HepG2 (cell line): Measurements from ENCODE around the gene NOXA1. TPM values are rescaled to one million over a fixed set of nuclear protein-coding genes. Genes with fewer than 3 reads are reported as not detected.
A peak's percentile ranks its signal among the peaks of the same experiment; 100 is the strongest.

Experiments used
- LCORL ChIP-seq, 2 experiments: fragments of 450-650 bp in 1 of 2; sonication (generic) in 1 of 2; formaldehyde crosslinking in 1 of 2; IDR thresholded peaks; 2 replicates each; pipeline versions ENCODE4 v1.5.0 to v1.6.1; 2017 to 2020; ENCODE audit warnings: antibody characterized with exemption in 1 of 2, missing genetic modification reagents in 1 of 2
- MXI1 ChIP-seq: IDR thresholded peaks from 3 replicates; pipeline ENCODE4 v1.6.1; 2012; ENCODE audit warnings: low read depth, low read length, inconsistent platforms, borderline replicate concordance
- RARA ChIP-seq: IDR thresholded peaks from 2 replicates; pipeline ENCODE4 v1.6.1; 2016; ENCODE audit warnings: missing genetic modification reagents, missing compliant biosample characterization
- TEAD3 ChIP-seq: optimal IDR thresholded peaks from 2 replicates; pipeline ENCODE3; 2016; ENCODE audit warnings: borderline replicate concordance
- ZFY ChIP-seq: sonication (generic); formaldehyde crosslinking; IDR thresholded peaks from 2 replicates; pipeline ENCODE4 v1.4.0; 2020; ENCODE audit warnings: missing genetic modification reagents
- ZNF431 ChIP-seq: sonication (generic); formaldehyde crosslinking; IDR thresholded peaks from 2 replicates; pipeline ENCODE4 v1.9.0; 2022; ENCODE audit warnings: missing genetic modification reagents, low read depth, mild to moderate bottlenecking, borderline replicate concordance
- ZNF441 ChIP-seq: sonication (generic); formaldehyde crosslinking; IDR thresholded peaks from 2 replicates; pipeline ENCODE4 v1.7.0; 2021; ENCODE audit warnings: missing genetic modification reagents, borderline replicate concordance
- ZNF614 ChIP-seq: IDR thresholded peaks from 2 replicates; pipeline ENCODE4 v1.6.1; 2018; ENCODE audit warnings: missing biosample characterization, missing genetic modification reagents, inconsistent platforms, borderline replicate concordance
- ZNF773 ChIP-seq: sonication (generic); formaldehyde crosslinking; IDR thresholded peaks from 2 replicates; pipeline ENCODE4 v1.4.0; 2020; ENCODE audit warnings: missing genetic modification reagents, borderline replicate concordance
- polyA plus RNA-seq, 8 experiments: library from polyadenylated mRNA; depleted of rRNA in 3 of 8; stranded (reverse) in 7 of 8; unstranded in 1 of 8; fragments of >200 nt; fragmentation: Illumina TruSeq in 4 of 8; extraction: Trizol in 4 of 8; gene quantifications; 2 replicates each; pipeline versions ENCODE4 v1.2.1 to v1.2.3, GENCODE V29; 2011 to 2016; ENCODE audit warnings: low read depth in 4 of 8, missing spikeins in 1 of 8, mixed read lengths in 1 of 8; ENCODE audit not compliant: insufficient read depth in 1 of 8
- total RNA-seq, 5 experiments: library from RNA; depleted of rRNA; stranded (reverse); fragments of >200 nt; fragmentation: Illumina TruSeq; extraction: Trizol; gene quantifications; 2 replicates each; pipeline ENCODE4 v1.2.3, GENCODE V29; 2016; ENCODE audit warnings: low read depth in 1 of 5
- TF ChIP-seq, protein P1 (sequence below): sonication (generic); formaldehyde crosslinking; IDR thresholded peaks from 2 replicates; pipeline ENCODE4 v1.4.0; 2020; ENCODE audit warnings: missing genetic modification reagents
- TF ChIP-seq, protein P2 (sequence below): IDR thresholded peaks from 2 replicates; pipeline ENCODE4 v1.6.1; 2016
- TF ChIP-seq, protein P3 (sequence below): sonication (generic); formaldehyde crosslinking; IDR thresholded peaks from 2 replicates; pipeline ENCODE4 v1.4.0; 2020; ENCODE audit warnings: mild to moderate bottlenecking, missing genetic modification reagents
- TF ChIP-seq, protein P4 (sequence below): sonication (generic); formaldehyde crosslinking; IDR thresholded peaks from 2 replicates; pipeline ENCODE4 v1.4.0; 2020; ENCODE audit warnings: missing genetic modification reagents, borderline replicate concordance
- TF ChIP-seq, protein P5 (sequence below): sonication (generic); formaldehyde crosslinking; IDR thresholded peaks from 2 replicates; pipeline ENCODE4 v1.5.1; 2020; ENCODE audit warnings: mild to moderate bottlenecking, missing genetic modification reagents, moderate library complexity

Gene NOXA1
- total and polyA plus RNA-seq, 2 of the 13 experiments (the other 11 are each of a cell fraction or from before 2014, with no cell fraction given) = 0.78 to 1.2 TPM

DNA sequence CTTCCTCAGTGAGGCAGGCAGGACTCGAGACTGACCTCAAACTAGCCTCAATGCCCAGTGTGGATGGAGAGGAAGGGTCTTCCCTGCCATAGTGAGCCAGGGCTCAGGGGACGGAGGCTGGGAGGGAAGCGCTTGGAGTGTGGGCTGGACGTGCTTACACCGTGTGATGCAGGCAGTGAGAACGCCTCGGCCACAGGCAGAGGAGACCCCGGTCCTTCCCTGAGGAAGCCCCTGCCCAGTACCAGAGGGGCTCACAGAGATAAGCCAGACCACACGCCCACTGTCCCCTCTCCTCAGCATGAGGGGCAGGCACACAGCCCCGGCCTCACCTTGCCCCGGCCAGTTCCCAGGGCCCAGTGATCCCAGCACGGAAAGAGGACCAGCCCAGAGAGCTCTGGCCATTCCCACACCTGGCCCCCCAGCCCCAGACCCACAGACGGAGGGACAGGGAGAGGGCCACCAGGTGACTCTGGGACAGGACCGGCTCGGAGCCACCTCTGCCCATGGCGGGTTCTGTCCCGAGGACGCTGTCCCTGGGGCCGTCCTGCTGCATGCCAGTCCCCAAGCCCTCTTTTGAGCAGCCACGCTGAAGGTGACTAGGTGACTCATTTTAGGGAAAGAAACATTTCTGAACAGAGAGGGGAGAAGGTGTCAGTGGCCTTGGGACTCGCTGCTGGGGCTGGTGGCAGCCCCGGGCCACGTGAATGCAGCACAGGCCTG, 42.0 kb downstream of the NOXA1 start (continued):
- TF ChIP-seq, protein P1, sequence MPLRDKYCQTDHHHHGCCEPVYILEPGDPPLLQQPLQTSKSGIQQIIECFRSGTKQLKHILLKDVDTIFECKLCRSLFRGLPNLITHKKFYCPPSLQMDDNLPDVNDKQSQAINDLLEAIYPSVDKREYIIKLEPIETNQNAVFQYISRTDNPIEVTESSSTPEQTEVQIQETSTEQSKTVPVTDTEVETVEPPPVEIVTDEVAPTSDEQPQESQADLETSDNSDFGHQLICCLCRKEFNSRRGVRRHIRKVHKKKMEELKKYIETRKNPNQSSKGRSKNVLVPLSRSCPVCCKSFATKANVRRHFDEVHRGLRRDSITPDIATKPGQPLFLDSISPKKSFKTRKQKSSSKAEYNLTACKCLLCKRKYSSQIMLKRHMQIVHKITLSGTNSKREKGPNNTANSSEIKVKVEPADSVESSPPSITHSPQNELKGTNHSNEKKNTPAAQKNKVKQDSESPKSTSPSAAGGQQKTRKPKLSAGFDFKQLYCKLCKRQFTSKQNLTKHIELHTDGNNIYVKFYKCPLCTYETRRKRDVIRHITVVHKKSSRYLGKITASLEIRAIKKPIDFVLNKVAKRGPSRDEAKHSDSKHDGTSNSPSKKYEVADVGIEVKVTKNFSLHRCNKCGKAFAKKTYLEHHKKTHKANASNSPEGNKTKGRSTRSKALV = no peak
- TF ChIP-seq, protein P2, sequence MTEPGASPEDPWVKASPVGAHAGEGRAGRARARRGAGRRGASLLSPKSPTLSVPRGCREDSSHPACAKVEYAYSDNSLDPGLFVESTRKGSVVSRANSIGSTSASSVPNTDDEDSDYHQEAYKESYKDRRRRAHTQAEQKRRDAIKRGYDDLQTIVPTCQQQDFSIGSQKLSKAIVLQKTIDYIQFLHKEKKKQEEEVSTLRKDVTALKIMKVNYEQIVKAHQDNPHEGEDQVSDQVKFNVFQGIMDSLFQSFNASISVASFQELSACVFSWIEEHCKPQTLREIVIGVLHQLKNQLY (CRISPR knock-in tag) = peak; percentile 79; the same call in 1 of the 2 replicates
- TF ChIP-seq ZNF773 (0 out of 2 replicates have a peak, but pooled peaks have one; percentile 19), MXI1 (no peak), RARA (CRISPR knock-in tag) (peak; percentile 23; the same call in 1 of the 2 replicates), TEAD3 (CRISPR knock-in tag) (no peak), ZNF431 (CRISPR knock-in tag) (0 out of 2 replicates have a peak, but pooled peaks have one; percentile 26), LCORL (IDR thresholded peaks at IDR 0.05) (no peak), LCORL (CRISPR knock-in tag; IDR thresholded peaks at IDR 0.05) (peak; percentile 58; the same call in 1 of the 2 replicates), ZNF441 (peak; percentile 30; the same call in 1 of the 2 replicates), ZNF614 (CRISPR knock-in tag) (no peak), ZFY (0 out of 2 replicates have a peak, but pooled peaks have one; percentile 30)
- TF ChIP-seq, protein P3, sequence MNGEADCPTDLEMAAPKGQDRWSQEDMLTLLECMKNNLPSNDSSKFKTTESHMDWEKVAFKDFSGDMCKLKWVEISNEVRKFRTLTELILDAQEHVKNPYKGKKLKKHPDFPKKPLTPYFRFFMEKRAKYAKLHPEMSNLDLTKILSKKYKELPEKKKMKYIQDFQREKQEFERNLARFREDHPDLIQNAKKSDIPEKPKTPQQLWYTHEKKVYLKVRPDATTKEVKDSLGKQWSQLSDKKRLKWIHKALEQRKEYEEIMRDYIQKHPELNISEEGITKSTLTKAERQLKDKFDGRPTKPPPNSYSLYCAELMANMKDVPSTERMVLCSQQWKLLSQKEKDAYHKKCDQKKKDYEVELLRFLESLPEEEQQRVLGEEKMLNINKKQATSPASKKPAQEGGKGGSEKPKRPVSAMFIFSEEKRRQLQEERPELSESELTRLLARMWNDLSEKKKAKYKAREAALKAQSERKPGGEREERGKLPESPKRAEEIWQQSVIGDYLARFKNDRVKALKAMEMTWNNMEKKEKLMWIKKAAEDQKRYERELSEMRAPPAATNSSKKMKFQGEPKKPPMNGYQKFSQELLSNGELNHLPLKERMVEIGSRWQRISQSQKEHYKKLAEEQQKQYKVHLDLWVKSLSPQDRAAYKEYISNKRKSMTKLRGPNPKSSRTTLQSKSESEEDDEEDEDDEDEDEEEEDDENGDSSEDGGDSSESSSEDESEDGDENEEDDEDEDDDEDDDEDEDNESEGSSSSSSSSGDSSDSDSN (CRISPR knock-in tag) = 0 out of 2 replicates have a peak, but pooled peaks have one; percentile 19
- TF ChIP-seq, protein P4, sequence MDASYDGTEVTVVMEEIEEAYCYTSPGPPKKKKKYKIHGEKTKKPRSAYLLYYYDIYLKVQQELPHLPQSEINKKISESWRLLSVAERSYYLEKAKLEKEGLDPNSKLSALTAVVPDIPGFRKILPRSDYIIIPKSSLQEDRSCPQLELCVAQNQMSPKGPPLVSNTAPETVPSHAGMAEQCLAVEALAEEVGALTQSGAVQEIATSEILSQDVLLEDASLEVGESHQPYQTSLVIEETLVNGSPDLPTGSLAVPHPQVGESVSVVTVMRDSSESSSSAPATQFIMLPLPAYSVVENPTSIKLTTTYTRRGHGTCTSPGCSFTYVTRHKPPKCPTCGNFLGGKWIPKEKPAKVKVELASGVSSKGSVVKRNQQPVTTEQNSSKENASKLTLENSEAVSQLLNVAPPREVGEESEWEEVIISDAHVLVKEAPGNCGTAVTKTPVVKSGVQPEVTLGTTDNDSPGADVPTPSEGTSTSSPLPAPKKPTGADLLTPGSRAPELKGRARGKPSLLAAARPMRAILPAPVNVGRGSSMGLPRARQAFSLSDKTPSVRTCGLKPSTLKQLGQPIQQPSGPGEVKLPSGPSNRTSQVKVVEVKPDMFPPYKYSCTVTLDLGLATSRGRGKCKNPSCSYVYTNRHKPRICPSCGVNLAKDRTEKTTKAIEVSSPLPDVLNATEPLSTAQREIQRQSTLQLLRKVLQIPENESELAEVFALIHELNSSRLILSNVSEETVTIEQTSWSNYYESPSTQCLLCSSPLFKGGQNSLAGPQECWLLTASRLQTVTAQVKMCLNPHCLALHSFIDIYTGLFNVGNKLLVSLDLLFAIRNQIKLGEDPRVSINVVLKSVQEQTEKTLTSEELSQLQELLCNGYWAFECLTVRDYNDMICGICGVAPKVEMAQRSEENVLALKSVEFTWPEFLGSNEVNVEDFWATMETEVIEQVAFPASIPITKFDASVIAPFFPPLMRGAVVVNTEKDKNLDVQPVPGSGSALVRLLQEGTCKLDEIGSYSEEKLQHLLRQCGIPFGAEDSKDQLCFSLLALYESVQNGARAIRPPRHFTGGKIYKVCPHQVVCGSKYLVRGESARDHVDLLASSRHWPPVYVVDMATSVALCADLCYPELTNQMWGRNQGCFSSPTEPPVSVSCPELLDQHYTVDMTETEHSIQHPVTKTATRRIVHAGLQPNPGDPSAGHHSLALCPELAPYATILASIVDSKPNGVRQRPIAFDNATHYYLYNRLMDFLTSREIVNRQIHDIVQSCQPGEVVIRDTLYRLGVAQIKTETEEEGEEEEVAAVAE (CRISPR knock-in tag) = 0 out of 2 replicates have a peak, but pooled peaks have one; percentile 21
- TF ChIP-seq, protein P5, sequence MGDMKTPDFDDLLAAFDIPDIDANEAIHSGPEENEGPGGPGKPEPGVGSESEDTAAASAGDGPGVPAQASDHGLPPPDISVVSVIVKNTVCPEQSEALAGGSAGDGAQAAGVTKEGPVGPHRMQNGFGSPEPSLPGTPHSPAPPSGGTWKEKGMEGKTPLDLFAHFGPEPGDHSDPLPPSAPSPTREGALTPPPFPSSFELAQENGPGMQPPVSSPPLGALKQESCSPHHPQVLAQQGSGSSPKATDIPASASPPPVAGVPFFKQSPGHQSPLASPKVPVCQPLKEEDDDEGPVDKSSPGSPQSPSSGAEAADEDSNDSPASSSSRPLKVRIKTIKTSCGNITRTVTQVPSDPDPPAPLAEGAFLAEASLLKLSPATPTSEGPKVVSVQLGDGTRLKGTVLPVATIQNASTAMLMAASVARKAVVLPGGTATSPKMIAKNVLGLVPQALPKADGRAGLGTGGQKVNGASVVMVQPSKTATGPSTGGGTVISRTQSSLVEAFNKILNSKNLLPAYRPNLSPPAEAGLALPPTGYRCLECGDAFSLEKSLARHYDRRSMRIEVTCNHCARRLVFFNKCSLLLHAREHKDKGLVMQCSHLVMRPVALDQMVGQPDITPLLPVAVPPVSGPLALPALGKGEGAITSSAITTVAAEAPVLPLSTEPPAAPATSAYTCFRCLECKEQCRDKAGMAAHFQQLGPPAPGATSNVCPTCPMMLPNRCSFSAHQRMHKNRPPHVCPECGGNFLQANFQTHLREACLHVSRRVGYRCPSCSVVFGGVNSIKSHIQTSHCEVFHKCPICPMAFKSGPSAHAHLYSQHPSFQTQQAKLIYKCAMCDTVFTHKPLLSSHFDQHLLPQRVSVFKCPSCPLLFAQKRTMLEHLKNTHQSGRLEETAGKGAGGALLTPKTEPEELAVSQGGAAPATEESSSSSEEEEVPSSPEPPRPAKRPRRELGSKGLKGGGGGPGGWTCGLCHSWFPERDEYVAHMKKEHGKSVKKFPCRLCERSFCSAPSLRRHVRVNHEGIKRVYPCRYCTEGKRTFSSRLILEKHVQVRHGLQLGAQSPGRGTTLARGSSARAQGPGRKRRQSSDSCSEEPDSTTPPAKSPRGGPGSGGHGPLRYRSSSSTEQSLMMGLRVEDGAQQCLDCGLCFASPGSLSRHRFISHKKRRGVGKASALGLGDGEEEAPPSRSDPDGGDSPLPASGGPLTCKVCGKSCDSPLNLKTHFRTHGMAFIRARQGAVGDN = peak; percentile 90
